Endothelial cell (in vitro differentiated cells): Measurements from ENCODE around the gene UNKL. TPM values are rescaled to one million over a fixed set of nuclear protein-coding genes. Genes with fewer than 3 reads are reported as not detected.
A peak's percentile ranks its signal among the peaks of the same experiment; 100 is the strongest.

Source experiments
- DNase-seq: peaks from one replicate; pipeline ENCODE4 v3.0.0; 2021; ENCODE audit warnings: low spot score
- H3K27ac Mint-ChIP-seq: one replicate; pipeline ENCODE4 v1.8.0; 2021; ENCODE audit warnings: mixed read lengths, inconsistent platforms; ENCODE audit not compliant: unreplicated experiment
- H3K27me3 Mint-ChIP-seq: one replicate; pipeline ENCODE4 v1.8.0; 2021; ENCODE audit warnings: mild to moderate bottlenecking, moderate library complexity, mixed read lengths, inconsistent platforms; ENCODE audit not compliant: unreplicated experiment
- H3K36me3 Mint-ChIP-seq: one replicate; pipeline ENCODE4 v1.8.0; 2021; ENCODE audit warnings: mild to moderate bottlenecking, low read depth, mixed read lengths, inconsistent platforms; ENCODE audit not compliant: unreplicated experiment
- H3K4me1 Mint-ChIP-seq: one replicate; pipeline ENCODE4 v1.8.0; 2021; ENCODE audit warnings: mild to moderate bottlenecking, mixed read lengths, inconsistent platforms; ENCODE audit not compliant: unreplicated experiment
- H3K4me3 Mint-ChIP-seq: one replicate; pipeline ENCODE4 v1.8.0; 2021; ENCODE audit warnings: mild to moderate bottlenecking, mixed read lengths, inconsistent platforms; ENCODE audit not compliant: unreplicated experiment
- H3K9me3 Mint-ChIP-seq: one replicate; pipeline ENCODE4 v1.8.0; 2021; ENCODE audit warnings: mixed read lengths, inconsistent platforms; ENCODE audit not compliant: unreplicated experiment
- CTCF ChIP-seq: fragments of 200-600 bp; sonication (generic); IDR thresholded peaks from one replicate; pipeline ENCODE4 v1.5.0; 2021; ENCODE audit warnings: antibody characterized with exemption; ENCODE audit not compliant: unreplicated experiment
- total RNA-seq: library from RNA; stranded (reverse); fragmentation: NEBNext Ultra II Directional; extraction: Animal tissue kit (Norgen Biotek cat#: 25700); gene quantifications from one replicate; pipeline ENCODE4 v1.2.1, GENCODE V29; 2021; ENCODE audit not compliant: unreplicated experiment

The UNKL gene
- total RNA-seq, 1 donor from 2014 or later = 30.3 TPM

- no peak for DNase-seq
- Mint-ChIP-seq H3K27ac (no peak overlapping the region), H3K9me3 (no peaks in the 10 kb centered on the region), H3K4me3 (no peak overlapping the region), H3K36me3 (peaks cover 3% of the 10 kb centered on the region), H3K4me1 (no peaks in the 10 kb centered on the region), H3K27me3 (peaks cover 1% of the 10 kb centered on the region)
- no peak for TF ChIP-seq CTCF
These were observed 47.7 kb downstream of the UNKL start for GRCh38 chr16:1366712-1367299.

DNA sequence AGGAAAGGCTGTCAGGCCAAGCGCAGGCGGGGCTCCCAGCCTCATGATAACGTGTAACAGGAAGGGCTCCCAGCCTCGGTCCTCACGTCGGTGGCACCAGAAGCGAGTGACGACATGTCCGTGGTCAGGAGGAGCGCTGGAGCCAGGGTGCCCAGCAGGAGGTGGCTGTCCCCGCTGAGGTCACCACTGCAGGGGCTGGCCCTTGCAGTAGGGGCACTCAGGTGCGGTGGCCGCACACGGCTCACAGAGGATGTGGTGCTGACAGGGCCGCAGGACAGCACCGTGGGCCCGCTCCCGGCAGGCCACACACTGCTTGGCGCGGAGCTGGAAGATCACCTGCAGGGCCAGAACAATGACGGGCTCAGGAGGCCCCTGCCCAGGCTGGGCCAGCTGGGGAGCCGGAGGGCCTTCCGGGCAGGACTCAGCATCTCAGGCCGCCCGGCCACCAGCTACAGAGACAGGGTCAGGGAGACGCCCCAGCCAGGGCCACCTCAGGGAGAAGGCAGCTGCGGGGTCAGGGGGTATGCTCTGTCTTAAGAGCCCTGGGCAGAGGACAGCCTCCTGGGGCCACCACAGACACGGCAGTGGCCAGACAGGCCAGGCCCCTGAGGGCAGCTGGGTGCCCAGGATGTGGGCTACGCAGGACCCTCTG, 48.3 kb downstream of the UNKL start:
- H3K27me3 Mint-ChIP-seq = peaks cover 3% of the 10 kb centered on the region
- no peaks in the 10 kb centered on the region for H3K4me1 Mint-ChIP-seq
- H3K27ac Mint-ChIP-seq = no peak overlapping the region
- H3K4me3 Mint-ChIP-seq = no peak overlapping the region
- DNase-seq = no peak
- peaks cover 3% of the 10 kb centered on the region for H3K36me3 Mint-ChIP-seq
- TF ChIP-seq CTCF = no peak
- H3K9me3 Mint-ChIP-seq = no peaks in the 10 kb centered on the region

DNA sequence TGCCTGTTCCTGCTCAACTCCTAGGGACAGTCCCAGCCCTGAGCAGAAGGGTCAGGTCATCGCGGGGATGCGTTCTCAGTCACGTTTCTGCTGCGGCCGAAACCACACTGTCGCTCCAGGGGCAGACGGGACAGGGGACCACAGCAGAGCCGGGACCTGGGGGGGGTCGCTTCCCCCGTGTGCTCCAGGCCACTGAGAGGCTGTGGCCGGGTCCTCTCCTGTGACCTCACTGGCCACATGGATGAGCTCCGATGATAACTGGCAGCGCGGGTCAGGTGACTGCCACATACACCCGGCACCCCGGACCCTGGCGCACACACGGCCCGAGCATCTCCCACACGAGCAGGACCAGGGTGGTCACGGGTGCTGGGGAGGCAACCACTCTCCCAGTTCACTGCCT, 50.0 kb downstream of the UNKL start:
- H3K27ac Mint-ChIP-seq = no peak overlapping the region
- no peaks in the 10 kb centered on the region for H3K9me3 Mint-ChIP-seq
- no peaks in the 10 kb centered on the region for H3K4me1 Mint-ChIP-seq
- H3K36me3 Mint-ChIP-seq = peaks cover 4% of the 10 kb centered on the region
- no peak for DNase-seq
- no peak overlapping the region for H3K4me3 Mint-ChIP-seq
- peaks cover 2% of the 10 kb centered on the region for H3K27me3 Mint-ChIP-seq
- no peak for TF ChIP-seq CTCF

DNA sequence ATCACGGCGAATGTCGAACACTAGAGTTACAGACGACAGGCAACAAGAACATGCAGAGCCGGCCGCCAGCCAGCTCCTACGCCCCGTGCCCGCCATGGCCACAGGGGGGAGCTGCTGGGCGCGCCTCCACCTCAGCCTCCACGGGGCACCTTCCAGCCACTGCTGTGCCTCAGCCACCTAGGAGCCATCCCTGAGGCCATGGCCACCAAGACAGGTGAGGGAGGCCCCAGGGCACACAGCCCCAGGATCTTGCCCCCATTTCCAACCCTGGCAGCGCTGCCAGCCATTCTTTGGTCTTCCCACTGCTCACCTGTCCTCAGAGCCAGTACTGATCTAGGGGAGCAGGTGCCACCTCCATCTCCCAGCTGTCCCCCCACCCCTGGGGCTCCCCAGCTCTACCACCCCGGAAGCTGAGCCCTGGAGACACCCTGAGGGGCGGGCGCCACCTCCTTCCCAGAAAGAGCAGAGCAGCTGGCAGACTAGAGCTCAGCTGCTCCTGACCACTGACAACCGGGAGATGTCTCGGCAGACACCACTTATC, 50.9 kb downstream of the UNKL start:
- peaks cover 7% of the 10 kb centered on the region for H3K27me3 Mint-ChIP-seq
- peak overlapping the region; percentile 56 for H3K4me3 Mint-ChIP-seq
- no peaks in the 10 kb centered on the region for H3K4me1 Mint-ChIP-seq
- peak; percentile 77 for DNase-seq
- H3K36me3 Mint-ChIP-seq = peaks cover 8% of the 10 kb centered on the region
- no peaks in the 10 kb centered on the region for H3K9me3 Mint-ChIP-seq
- TF ChIP-seq CTCF = peak; percentile 63
- no peak overlapping the region for H3K27ac Mint-ChIP-seq

DNA sequence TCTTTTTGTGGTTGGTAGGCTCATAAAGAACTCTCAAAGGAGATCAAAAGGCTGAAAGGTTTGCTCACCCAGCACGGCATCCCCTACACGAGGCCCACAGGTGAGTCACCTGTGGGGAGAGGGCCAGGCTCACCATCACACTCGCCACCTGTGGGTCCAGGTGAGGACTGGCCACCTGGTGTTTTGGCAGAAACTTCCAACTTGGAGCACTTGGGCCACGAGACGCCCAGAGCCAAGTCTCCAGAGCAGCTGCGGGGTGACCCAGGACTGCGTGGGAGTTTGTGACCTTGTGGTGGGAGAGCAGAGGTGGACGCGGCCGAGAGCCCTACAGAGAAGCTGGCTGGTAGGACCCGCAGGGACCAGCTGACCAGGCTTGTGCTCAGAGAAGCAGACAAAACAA, 51.7 kb downstream of the UNKL start:
- H3K27me3 Mint-ChIP-seq = peaks cover 9% of the 10 kb centered on the region

More for the DNA sequence above, 51.7 kb downstream of the UNKL start:
- Mint-ChIP-seq H3K4me3 (no peak overlapping the region), H3K36me3 (peaks cover 12% of the 10 kb centered on the region), H3K4me1 (no peaks in the 10 kb centered on the region), H3K27ac (no peak overlapping the region), H3K9me3 (no peaks in the 10 kb centered on the region)
- no peak for TF ChIP-seq CTCF
- DNase-seq = no peak
